Kidney (tissue), 22 donors: ENCODE measurements around the gene GGT7. TPM values are rescaled to one million over a fixed set of nuclear protein-coding genes. Genes with fewer than 3 reads are reported as not detected.

Source experiments
- DNase-seq, 5 donors: peaks; one replicate each; pipeline ENCODE4 v3.0.0-alpha.2; 2013 to 2020
- FAIRE-seq: peaks from 2 replicates; lab custom pipeline; 2012; peaks lifted over from hg19 to GRCh38; lab: Jason Lieb, UNC
- H3K27ac ChIP-seq, 2 donors: one replicate each; pipeline ENCODE4 v1.7.0; 2013; ENCODE audit warnings: low read depth in 2 of 2, low read length in 2 of 2, inconsistent platforms in 1 of 2
- H3K27me3 ChIP-seq: one replicate; pipeline ENCODE4 v1.7.1; 2013; ENCODE audit warnings: low read length, inconsistent platforms; ENCODE audit not compliant: control insufficient read depth, insufficient read depth
- H3K36me3 ChIP-seq, 3 donors: one replicate each; pipeline versions ENCODE4 v1.7.0 to v1.7.1; 2013; ENCODE audit warnings: low read length in 3 of 3, control low read depth in 1 of 3, inconsistent platforms in 1 of 3; ENCODE audit not compliant: insufficient read depth in 3 of 3, control insufficient read depth in 2 of 3
- H3K4me1 ChIP-seq, 3 donors: one replicate each; pipeline versions ENCODE4 v1.7.0 to v1.7.1; 2013; ENCODE audit warnings: low read length in 3 of 3, inconsistent platforms in 1 of 3, low read depth in 1 of 3; ENCODE audit not compliant: control insufficient read depth in 2 of 3, insufficient read depth in 2 of 3
- H3K4me3 ChIP-seq, 3 donors: one replicate each; pipeline versions ENCODE4 v1.7.0 to v1.8.1; 2013; ENCODE audit warnings: low read length in 3 of 3, control low read depth in 1 of 3, inconsistent platforms in 1 of 3
- H3K9ac ChIP-seq, 3 donors: one replicate each; pipeline versions ENCODE4 v1.7.0 to v1.7.1; 2013; ENCODE audit warnings: low read length in 3 of 3, control low read depth in 1 of 3, inconsistent platforms in 1 of 3
- H3K9me3 ChIP-seq, 3 donors: one replicate each; pipeline versions ENCODE4 v1.7.0 to v1.7.1; 2013; ENCODE audit warnings: low read length in 3 of 3, control low read depth in 1 of 3, inconsistent platforms in 1 of 3; ENCODE audit not compliant: control insufficient read depth in 2 of 3, insufficient read depth in 1 of 3
- intact Hi-C: fragments of 100-400 bp; cut with DNase I; formaldehyde crosslinking; loops from one replicate; pipeline ENCODE4 v1.11.1; 2022
- long read RNA-seq, 10 donors: library from polyadenylated mRNA in 1 of 10; unstranded in 1 of 10; transcript quantifications; one replicate each; pipeline ENCODE4 v2.0.0 and lab custom pipeline, GENCODE V29; 2021 to 2026
- polyA plus RNA-seq: library from polyadenylated mRNA; stranded (reverse); fragments of 350-450 nt; fragmentation: Illumina TruSeq; extraction: RNeasy Lipid Tissue Mini Kit (QIAGEN cat#74804); gene quantifications from one replicate; pipeline ENCODE4 v1.2.3, GENCODE V29; 2014; ENCODE audit warnings: low read depth, low replicate concordance; ENCODE audit not compliant: insufficient read depth
- total RNA-seq: library from RNA; stranded (reverse); fragmentation: NEBNext Ultra II Directional; extraction: Animal tissue kit (Norgen Biotek cat#: 25700); gene quantifications from one replicate; pipeline ENCODE4 v1.2.1, GENCODE V29; 2021
- TF ChIP-seq, protein P1 (sequence below): IDR thresholded peaks from 3 replicates; pipeline ENCODE4 v1.5.1; 2012; ENCODE audit warnings: mild to moderate bottlenecking, moderate library complexity, borderline replicate concordance; ENCODE audit not compliant: insufficient read depth; ENCODE audit errors: extremely low read depth
- donor health status: control.
- donor health status: control.
- donor health status: control.
- donor health status: control.
- donor health status: control.
- donor health status: DM: yes; HTN: yes; CAD: no.
- donor health status: Normal renal cell carcinoma (clear cell type).

The GGT7 gene, protein sequence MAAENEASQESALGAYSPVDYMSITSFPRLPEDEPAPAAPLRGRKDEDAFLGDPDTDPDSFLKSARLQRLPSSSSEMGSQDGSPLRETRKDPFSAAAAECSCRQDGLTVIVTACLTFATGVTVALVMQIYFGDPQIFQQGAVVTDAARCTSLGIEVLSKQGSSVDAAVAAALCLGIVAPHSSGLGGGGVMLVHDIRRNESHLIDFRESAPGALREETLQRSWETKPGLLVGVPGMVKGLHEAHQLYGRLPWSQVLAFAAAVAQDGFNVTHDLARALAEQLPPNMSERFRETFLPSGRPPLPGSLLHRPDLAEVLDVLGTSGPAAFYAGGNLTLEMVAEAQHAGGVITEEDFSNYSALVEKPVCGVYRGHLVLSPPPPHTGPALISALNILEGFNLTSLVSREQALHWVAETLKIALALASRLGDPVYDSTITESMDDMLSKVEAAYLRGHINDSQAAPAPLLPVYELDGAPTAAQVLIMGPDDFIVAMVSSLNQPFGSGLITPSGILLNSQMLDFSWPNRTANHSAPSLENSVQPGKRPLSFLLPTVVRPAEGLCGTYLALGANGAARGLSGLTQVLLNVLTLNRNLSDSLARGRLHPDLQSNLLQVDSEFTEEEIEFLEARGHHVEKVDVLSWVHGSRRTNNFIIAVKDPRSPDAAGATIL
- total RNA-seq (27.0 TPM), polyA plus RNA-seq (24.3 TPM)
- long read RNA-seq, donor 1, partial matches to known transcripts: 0 of 2 reads
- long read RNA-seq, donor 1, other reads (novel, unspliced or antisense): 0 of 2 reads
- long read RNA-seq, donor 2, partial matches to known transcripts: 0 of 2 reads
- long read RNA-seq, donor 2, other reads (novel, unspliced or antisense): 0 of 2 reads
- long read RNA-seq, donor 3, partial matches to known transcripts: 14 of 14 reads
- long read RNA-seq, donor 3, other reads (novel, unspliced or antisense): 0 of 14 reads
- long read RNA-seq, donor 4, partial matches to known transcripts: 0 of 2 reads
- long read RNA-seq, donor 4, other reads (novel, unspliced or antisense): 0 of 2 reads
- long read RNA-seq, donor 5: 0 reads
- long read RNA-seq, donor 6: 0 reads
- long read RNA-seq, donor 7, partial matches to known transcripts: 7 of 21 reads
- long read RNA-seq, donor 7, other reads (novel, unspliced or antisense): 10 of 21 reads
- long read RNA-seq, donor 8: 0 reads
- long read RNA-seq, donor 9, partial matches to known transcripts: 0 of 1 reads
- long read RNA-seq, donor 9, other reads (novel, unspliced or antisense): 0 of 1 reads
- long read RNA-seq, donor 10, partial matches to known transcripts: 6 of 9 reads
- long read RNA-seq, donor 10, other reads (novel, unspliced or antisense): 0 of 9 reads

- DNase-seq: peak; percentile 84 to 94 (median 89)
- intact Hi-C loops: loop anchor here (5.0 kb wide), 1 partner anchor 85 kb away; the partner anchor contains the start of genes GSS and MYH7B
- Histone ChIP-seq H3K4me1 (peaks cover 0 to 27% (median 13%) of the 10 kb centered on the region in 3 donors), H3K9me3 (no peaks in the 10 kb centered on the region), H3K9ac (peak within 1 kb of the TSS; percentile 54 to 88 (median 76)), H3K27ac (peak within 1 kb of the TSS; percentile 5 to 49), H3K36me3 (no peaks in the 10 kb centered on the region), H3K27me3 (no peaks in the 10 kb centered on the region), H3K4me3 (peak within 1 kb of the TSS; percentile 74 to 78 (median 77))
- no peak for FAIRE-seq
- TF ChIP-seq, protein P1, sequence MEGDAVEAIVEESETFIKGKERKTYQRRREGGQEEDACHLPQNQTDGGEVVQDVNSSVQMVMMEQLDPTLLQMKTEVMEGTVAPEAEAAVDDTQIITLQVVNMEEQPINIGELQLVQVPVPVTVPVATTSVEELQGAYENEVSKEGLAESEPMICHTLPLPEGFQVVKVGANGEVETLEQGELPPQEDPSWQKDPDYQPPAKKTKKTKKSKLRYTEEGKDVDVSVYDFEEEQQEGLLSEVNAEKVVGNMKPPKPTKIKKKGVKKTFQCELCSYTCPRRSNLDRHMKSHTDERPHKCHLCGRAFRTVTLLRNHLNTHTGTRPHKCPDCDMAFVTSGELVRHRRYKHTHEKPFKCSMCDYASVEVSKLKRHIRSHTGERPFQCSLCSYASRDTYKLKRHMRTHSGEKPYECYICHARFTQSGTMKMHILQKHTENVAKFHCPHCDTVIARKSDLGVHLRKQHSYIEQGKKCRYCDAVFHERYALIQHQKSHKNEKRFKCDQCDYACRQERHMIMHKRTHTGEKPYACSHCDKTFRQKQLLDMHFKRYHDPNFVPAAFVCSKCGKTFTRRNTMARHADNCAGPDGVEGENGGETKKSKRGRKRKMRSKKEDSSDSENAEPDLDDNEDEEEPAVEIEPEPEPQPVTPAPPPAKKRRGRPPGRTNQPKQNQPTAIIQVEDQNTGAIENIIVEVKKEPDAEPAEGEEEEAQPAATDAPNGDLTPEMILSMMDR: peak; percentile 51
Observed at GRCh38 chr20:34872622-34873224, at the start of gene GGT7. TSS of gene GGT7 (minus strand) at chr20:34872856. CDS start at chr20:34872815, 41 bp downstream.

DNA sequence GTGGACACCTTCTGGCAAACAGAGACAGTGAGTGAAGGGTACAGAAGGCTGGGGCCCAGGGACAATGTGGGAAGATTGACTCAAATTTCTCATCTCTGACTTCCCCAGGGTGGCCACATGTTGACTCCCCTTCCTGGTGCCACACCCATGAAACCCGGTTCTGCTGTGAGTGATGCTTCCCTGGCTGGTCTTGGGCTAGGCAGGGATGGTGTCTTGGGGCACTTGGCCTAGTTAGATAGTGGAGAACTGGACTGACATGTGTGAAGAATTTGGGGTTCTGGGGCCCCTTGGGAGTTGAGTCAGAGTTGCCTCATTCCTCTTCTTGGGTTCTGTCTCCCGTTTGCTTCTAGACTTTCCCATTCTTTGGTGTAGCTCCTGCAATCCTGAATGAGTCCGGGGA, 48.8 kb upstream of the GGT7 start:
- intact Hi-C loops: no loop called here
- no peak overlapping the region for H3K4me3 ChIP-seq
- no peak overlapping the region for H3K27ac ChIP-seq
- DNase-seq: no peak
- no peak for FAIRE-seq
- H3K9ac ChIP-seq: no peak overlapping the region
- no peaks in the 10 kb centered on the region for H3K9me3 ChIP-seq
- no peaks in the 10 kb centered on the region for H3K27me3 ChIP-seq
- peaks cover 0 to 60% (median 25%) of the 10 kb centered on the region in 3 donors for H3K36me3 ChIP-seq
- TF ChIP-seq, protein P1: no peak
- H3K4me1 ChIP-seq: peaks cover 0 to 6% (median 0%) of the 10 kb centered on the region in 3 donors

DNA sequence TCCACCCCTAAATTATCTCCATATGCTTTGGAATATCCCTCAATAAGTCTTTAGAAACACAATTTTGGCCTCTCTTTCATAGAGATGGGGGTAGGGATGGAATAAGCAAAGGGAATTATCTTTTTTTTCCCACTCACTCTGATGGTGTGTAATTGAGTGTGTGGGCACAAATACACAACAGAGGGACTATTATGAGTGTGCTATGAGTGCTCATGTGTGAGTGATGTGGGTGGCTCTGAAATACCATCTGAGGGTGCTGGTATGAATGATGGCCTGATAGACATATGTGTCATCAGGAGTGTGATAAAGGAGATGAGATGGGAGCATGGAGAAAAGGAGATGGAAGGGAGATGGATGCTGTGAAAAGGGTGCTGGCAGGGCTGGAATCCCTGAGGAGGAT, 47.4 kb upstream of the GGT7 start:
- FAIRE-seq: no peak
- Histone ChIP-seq H3K36me3 (peaks cover 0 to 47% (median 19%) of the 10 kb centered on the region in 3 donors), H3K27ac (no peak overlapping the region), H3K27me3 (no peaks in the 10 kb centered on the region), H3K4me3 (no peak overlapping the region), H3K9ac (no peak overlapping the region), H3K4me1 (peaks cover 0 to 6% (median 0%) of the 10 kb centered on the region in 3 donors), H3K9me3 (no peaks in the 10 kb centered on the region)
- intact Hi-C loops: no loop called here
- TF ChIP-seq, protein P1: no peak
- no peak for DNase-seq
